Gastroesophageal sphincter (tissue), 3 donors: ENCODE data around the gene ELANE.

ENCODE experiments used
- CTCF ChIP-seq, 4 experiments: fragments of 200-600 bp in 2 of 4; fragments of 450-650 bp in 2 of 4; sonication (generic) in 1 of 4; IDR thresholded peaks; one replicate each; pipeline ENCODE4 v1.5.1; 2017 to 2019; ENCODE audit warnings: antibody characterized with exemption in 4 of 4, mild to moderate bottlenecking in 2 of 4, moderate library complexity in 2 of 4
- EP300 ChIP-seq: sonication (generic); formaldehyde crosslinking; IDR thresholded peaks from one replicate; pipeline ENCODE4 v1.6.1; 2017; ENCODE audit warnings: antibody characterized with exemption, mild to moderate bottlenecking
- POLR2AphosphoS5 ChIP-seq: sonication (generic); formaldehyde crosslinking; IDR thresholded peaks from one replicate; pipeline ENCODE4 v1.6.1; 2017; ENCODE audit warnings: antibody characterized with exemption

GRCh38 chr19:848386-848921 lies 3.6 kb upstream of the ELANE start:
- TF ChIP-seq CTCF (IDR thresholded peaks at IDR 0.05) (no peak), POLR2AphosphoS5 (no peak), EP300 (no peak)
